Suppressor macrophage treated with lipopolysaccharide for 1 hour (primary cell): ENCODE results near the gene NPHP1.
"Not testable (repeated sequence)": the region's sequence is repeated elsewhere in the genome, so short reads cannot be mapped to it uniquely, and the experiment has no call there.

Experiments used
- DNase-seq, 3 donors: peaks; one replicate each; pipeline ENCODE4 v3.0.0-alpha.2; 2020 to 2022

The NPHP1 gene

GRCh38 chr2:110126086-110126773, 78.6 kb downstream of the NPHP1 start:
- no peak for DNase-seq

- DNase-seq = no peak
These were observed 79.7 kb downstream of the NPHP1 start for GRCh38 chr2:110124939-110125691.

- DNase-seq = no peak
These were observed 80.6 kb downstream of the NPHP1 start for GRCh38 chr2:110124038-110124825.

- no peak for DNase-seq
These were observed 83.2 kb downstream of the NPHP1 start for GRCh38 chr2:110121592-110121991.

- no peak for DNase-seq
These were observed 83.8 kb downstream of the NPHP1 start for GRCh38 chr2:110121052-110121334.

GRCh38 chr2:110120171-110121051, 84.4 kb downstream of the NPHP1 start:
- no peak for DNase-seq

- DNase-seq = peak in 2 of 3 donors; percentile 12 to 23
These were observed 88.6 kb downstream of the NPHP1 start for GRCh38 chr2:110116033-110116710.

- DNase-seq = no peak
These were observed 89.4 kb downstream of the NPHP1 start, which contains the start of gene MALL for GRCh38 chr2:110115291-110116032. MALL (minus strand) TSS chr2:110115822; CDS start chr2:110115792, 30 bp downstream.

GRCh38 chr2:110114831-110115255, 90.0 kb downstream of the NPHP1 start:
- no peak for DNase-seq

- no peak for DNase-seq
These were observed 90.7 kb downstream of the NPHP1 start for GRCh38 chr2:110113961-110114591.

GRCh38 chr2:110108291-110108690, 96.5 kb downstream of the NPHP1 start:
- not testable (repeated sequence) for DNase-seq

- peak in 2 of 3 donors; percentile 13 to 21 for DNase-seq
These were observed 97.4 kb downstream of the NPHP1 start for GRCh38 chr2:110107092-110108079.

- no peak for DNase-seq
These were observed 98.2 kb downstream of the NPHP1 start for GRCh38 chr2:110106642-110107041.

GRCh38 chr2:110105608-110106467, 99.0 kb downstream of the NPHP1 start:
- no peak for DNase-seq

GRCh38 chr2:110105183-110105582, 99.6 kb downstream of the NPHP1 start:
- no peak for DNase-seq

- no peak for DNase-seq
These were observed 100.6 kb downstream of the NPHP1 start for GRCh38 chr2:110104025-110104771.
